K562 (cell line): ENCODE measurements around the gene OPHN1. TPM values are rescaled to one million over a fixed set of nuclear protein-coding genes. Genes with fewer than 3 reads are reported as not detected.

Experiments
- ATAC-seq: fragments of 200-7000 bp; cut with Tn5 transposase; 3 replicates; pipeline ENCODE4 v1.9.1; 2020; ENCODE audit warnings: moderate library complexity
- BruUV-seq: library from RNA; stranded (reverse); fragments of 400-500 nt; replicated peaks from 2 replicates; lab custom pipeline; 2021; lab: Mats Ljungman, UMichigan
- CTCF ChIA-PET: fragments of 300-600 bp; formaldehyde crosslinking; extraction: SDS; loops from one replicate; lab custom pipeline; 2021; ENCODE audit warnings: low intra/inter-chr PET ratio; lab: Yijun Ruan, JAX
- POLR2A ChIA-PET: fragments of 300-600, 350-650 bp; sonication (Branson Sonifier 250); formaldehyde crosslinking; extraction: SDS; loops from one replicate; lab custom pipeline; 2021; ENCODE audit warnings: antibody characterized with exemption, inconsistent platforms; lab: Yijun Ruan, JAX
- DNase-seq, 4 experiments: peaks; one replicate each; pipeline versions ENCODE4 v3.0.0 to v3.0.0-alpha.2; 2011 to 2018; ENCODE audit warnings: low spot score in 3 of 4, mixed read lengths in 3 of 4; ENCODE audit errors: extremely low read depth in 1 of 4
- FAIRE-seq: peaks from 2 replicates; lab custom pipeline; 2011; peaks lifted over from hg19 to GRCh38; lab: Jason Lieb, UNC
- H2AFZ ChIP-seq: 2 replicates; pipeline ENCODE4 v1.6.0; 2011; ENCODE audit warnings: low read depth, low read length, control low read depth, inconsistent platforms
- H3K27ac ChIP-seq: fragments of 200-600 bp; 3 replicates; pipeline ENCODE4 v1.8.0; 2011; ENCODE audit warnings: low read depth, mild to moderate bottlenecking, control low read depth, inconsistent platforms, low read length, moderate library complexity, mixed read lengths; ENCODE audit errors: extremely low read depth
- H3K27me3 ChIP-seq, 2 experiments: fragments of 300-600 bp in 1 of 2; 2 replicates in 1 of 2; 3 replicates in 1 of 2; pipeline versions ENCODE4 v1.6.0 to v1.8.0; 2011; ENCODE audit warnings: inconsistent platforms in 2 of 2, low read length in 2 of 2, mild to moderate bottlenecking in 1 of 2, mixed read lengths in 1 of 2, moderate library complexity in 1 of 2; ENCODE audit not compliant: control insufficient read depth in 2 of 2, insufficient read depth in 2 of 2
- H3K36me3 ChIP-seq: fragments of 300-600 bp; 3 replicates; pipeline ENCODE4 v1.8.0; 2011; ENCODE audit warnings: mild to moderate bottlenecking, low read length, inconsistent platforms; ENCODE audit not compliant: control insufficient read depth, insufficient read depth
- H3K4me1 ChIP-seq, 2 experiments: fragments of 200-600 bp in 1 of 2; replicated peaks in 1 of 2; 2 replicates in 1 of 2; 3 replicates in 1 of 2; pipeline versions ENCODE4 v1.5.1 to v1.8.0; 2011; ENCODE audit warnings: inconsistent platforms in 2 of 2, low read length in 2 of 2, mild to moderate bottlenecking in 1 of 2, mixed read lengths in 1 of 2, moderate library complexity in 1 of 2; ENCODE audit not compliant: control insufficient read depth in 2 of 2, insufficient read depth in 2 of 2
- H3K4me2 ChIP-seq: 2 replicates; pipeline ENCODE4 v1.6.1; 2011; ENCODE audit warnings: low read length, control low read depth, inconsistent platforms, mixed read lengths; ENCODE audit not compliant: insufficient read depth
- H3K4me3 ChIP-seq: fragments of 200-600 bp; sonication (generic), shearing (Covaris generic); 2 replicates; pipeline ENCODE4 v1.5.1; 2016; ENCODE audit warnings: control low read depth, inconsistent platforms
- H3K79me2 ChIP-seq: fragments of 200-600 bp; 3 replicates; pipeline ENCODE4 v1.8.0; 2011; ENCODE audit warnings: low read length, inconsistent platforms; ENCODE audit not compliant: control insufficient read depth, insufficient read depth
- H3K9ac ChIP-seq, 2 experiments: 2 replicates each; pipeline versions ENCODE4 v1.6.0 to v1.6.1; 2011; ENCODE audit warnings: low read depth in 2 of 2, low read length in 2 of 2, control low read depth in 1 of 2, inconsistent platforms in 1 of 2, mild to moderate bottlenecking in 1 of 2, mixed read lengths in 1 of 2; ENCODE audit not compliant: insufficient read depth in 1 of 2
- H3K9me1 ChIP-seq: one replicate; pipeline ENCODE4 v1.6.0; 2011; ENCODE audit warnings: inconsistent platforms, mild to moderate bottlenecking, low read length, moderate library complexity; ENCODE audit not compliant: control insufficient read depth, insufficient read depth
- H3K9me3 ChIP-seq: replicated peaks from 2 replicates; pipeline ENCODE4 v1.5.1; 2011; ENCODE audit warnings: low read depth, low read length, inconsistent platforms; ENCODE audit not compliant: control insufficient read depth, insufficient read depth
- H4K20me1 ChIP-seq: replicated peaks from 2 replicates; pipeline ENCODE4 v1.6.1; 2011; ENCODE audit warnings: low read length, inconsistent platforms, mixed read lengths; ENCODE audit not compliant: control insufficient read depth, insufficient read depth
- DPF2 ChIP-seq: fragments of 450-650 bp; IDR thresholded peaks from 2 replicates; pipeline ENCODE4 v1.6.1; 2016
- E2F3 ChIP-seq: fragments of 250-450 bp; sonication (Bioruptor Pico); IDR thresholded peaks from 2 replicates; pipeline ENCODE4 v1.4.0; 2020; ENCODE audit warnings: mild to moderate bottlenecking
- FOXK2 ChIP-seq, 2 experiments: fragments of 450-650 bp; IDR thresholded peaks in 1 of 2; conservative IDR thresholded peaks in 1 of 2; 2 replicates each; pipeline ENCODE4 v1.6.1; 2016; ENCODE audit warnings: low read depth in 2 of 2, mild to moderate bottlenecking in 1 of 2
- GATA2 ChIP-seq: sonication (generic); formaldehyde crosslinking; IDR thresholded peaks from 2 replicates; pipeline ENCODE4 v1.4.0; 2020; ENCODE audit warnings: mild to moderate bottlenecking, missing genetic modification reagents
- KLF6 ChIP-seq: fragments of 250-450 bp; sonication (Bioruptor Pico); IDR thresholded peaks from 2 replicates; pipeline ENCODE4 v1.4.0; 2020; ENCODE audit warnings: mild to moderate bottlenecking, moderate library complexity, borderline replicate concordance
- MED1 ChIP-seq: sonication (generic); formaldehyde crosslinking; IDR thresholded peaks from 2 replicates; pipeline ENCODE4 v1.8.1; 2023; ENCODE audit warnings: missing genetic modification reagents, borderline replicate concordance
- PRPF4 ChIP-seq: fragments of 200-400 bp; formaldehyde crosslinking; IDR thresholded peaks from one replicate; pipeline ENCODE4 v1.6.1; 2017; ENCODE audit warnings: low read length, low read depth, mild to moderate bottlenecking; ENCODE audit not compliant: insufficient read depth, poor library complexity, severe bottlenecking
- PTBP1 ChIP-seq: fragments of 200-400 bp; formaldehyde crosslinking; IDR thresholded peaks from 2 replicates; pipeline ENCODE4 v1.6.1; 2017; ENCODE audit warnings: low read depth, low read length
- SMARCA5 ChIP-seq: fragments of 450-650 bp; IDR thresholded peaks from 2 replicates; pipeline ENCODE4 v1.6.1; 2016
- TCF3 ChIP-seq: sonication (generic); formaldehyde crosslinking; IDR thresholded peaks from 2 replicates; pipeline ENCODE4 v1.4.0; 2020; ENCODE audit warnings: mild to moderate bottlenecking, missing genetic modification reagents
- WGBS: fragments of 100-300 bp; shearing (Covaris generic); methylation state at CpG from one replicate; pipeline ENCODE4 v1.1.6; 2016; ENCODE audit warnings: low coverage, mixed read lengths; ENCODE audit not compliant: insufficient coverage; ENCODE audit errors: missing lambda C conversion rate; 5-methylcytosine and 5-hydroxymethylcytosine counted together
- in situ Hi-C: fragments of 300-500 bp; cut with MboI; formaldehyde crosslinking; loops from 4 replicates; pipeline ENCODE4 v1.15.0; 2018; ENCODE audit warnings: inconsistent platforms, mixed read lengths
- intact Hi-C: fragments of 100-400 bp; cut with micrococcal nuclease; formaldehyde crosslinking; loops from 2 replicates; pipeline ENCODE4 v1.14.2; 2022
- polyA plus RNA-seq, 8 experiments: library from polyadenylated mRNA; depleted of rRNA in 4 of 8; stranded (reverse) in 5 of 8; unstranded in 3 of 8; fragments of >200 nt; fragmentation: Nextera tagmentation in 2 of 8; fragmentation: Illumina TruSeq in 1 of 8; extraction: Ambion mirVana in 2 of 8; extraction: Trizol in 1 of 8; gene quantifications; 2 replicates each; pipeline versions ENCODE4 v1.2.1 to v1.2.3, GENCODE V29; 2011 to 2014; ENCODE audit warnings: inconsistent platforms in 1 of 8, missing spikeins in 1 of 8
- total RNA-seq, 7 experiments: library from RNA; depleted of rRNA in 6 of 7; stranded (reverse); fragments of >200 nt in 6 of 7; fragmentation: Illumina TruSeq in 2 of 7; extraction: Trizol in 2 of 7; gene quantifications; 2 replicates each; pipeline versions ENCODE4 v1.2.1 to v1.2.3, GENCODE V29; 2011 to 2021; ENCODE audit warnings: low replicate concordance in 1 of 7
- TF ChIP-seq, protein P1 (sequence below): fragments of 250-450 bp; sonication (Bioruptor Pico); IDR thresholded peaks from 2 replicates; pipeline ENCODE4 v1.5.0; 2022; ENCODE audit warnings: mild to moderate bottlenecking
- TF ChIP-seq, protein P2 (sequence below): fragments of 450-650 bp; formaldehyde crosslinking; IDR thresholded peaks from 2 replicates; pipeline ENCODE4 v1.4.0; 2022; ENCODE audit warnings: mild to moderate bottlenecking, moderate library complexity
- TF ChIP-seq, protein P3 (sequence below), 3 experiments: fragments of 200-800 bp in 1 of 3; sonication (Bioruptor generic) in 1 of 3; sonication (generic) in 1 of 3; formaldehyde crosslinking in 1 of 3; IDR thresholded peaks; 2 replicates each; pipeline versions ENCODE4 v1.6.1 to v1.8.0; 2016 to 2022; ENCODE audit warnings: mild to moderate bottlenecking in 2 of 3, missing compliant biosample characterization in 2 of 3, missing genetic modification characterization in 2 of 3, missing genetic modification reagents in 1 of 3
- TF ChIP-seq, protein P4 (sequence below): fragments of 450-650 bp; IDR thresholded peaks from 2 replicates; pipeline ENCODE4 v1.6.1; 2018; ENCODE audit warnings: mild to moderate bottlenecking, low read depth; ENCODE audit not compliant: partially characterized antibody

The OPHN1 gene
- total and polyA plus RNA-seq, 9 of the 15 experiments (the other 6 are each of a cell fraction or from before 2014, with no cell fraction given): 0.28 to 1.8 (median 1.0) TPM

DNA sequence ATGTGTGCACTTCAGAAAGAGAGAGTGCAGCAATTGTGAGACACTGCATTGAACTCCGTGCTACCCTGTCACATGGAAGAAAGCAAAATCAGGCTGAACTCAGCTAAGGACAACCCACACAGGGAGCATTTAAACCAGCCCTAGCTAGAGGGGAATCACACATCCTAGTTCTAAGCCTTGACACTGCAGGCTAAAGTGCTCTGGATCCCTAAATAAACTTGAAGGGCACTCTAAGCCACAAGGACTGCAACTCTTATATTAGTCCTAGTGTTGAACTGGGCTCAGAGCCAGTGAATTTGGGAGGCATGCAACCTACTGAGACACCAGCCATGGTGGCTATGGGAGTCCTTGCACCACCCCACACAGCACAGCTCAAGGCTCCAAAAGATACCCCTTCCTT lies 311.9 kb downstream of the OPHN1 start:
- H3K4me3 ChIP-seq: no peak overlapping the region
- WGBS: 0% methylated on average over 1 of the region's 1 CpG
- no peak for FAIRE-seq

More for the DNA sequence above, 311.9 kb downstream of the OPHN1 start:
- Histone ChIP-seq H3K9me1 (no peaks in the 10 kb centered on the region), H3K27ac (no peak overlapping the region), H3K27me3 (no peaks in the 10 kb centered on the region), H3K9me3 (no peaks in the 10 kb centered on the region), H4K20me1 (no peaks in the 10 kb centered on the region), H2AFZ (no peak overlapping the region), H3K4me2 (no peak overlapping the region), H3K36me3 (no peaks in the 10 kb centered on the region), H3K9ac (no peak overlapping the region), H3K4me1 (no peaks in the 10 kb centered on the region), H3K79me2 (no peaks in the 10 kb centered on the region)
- TF ChIP-seq, protein P1, sequence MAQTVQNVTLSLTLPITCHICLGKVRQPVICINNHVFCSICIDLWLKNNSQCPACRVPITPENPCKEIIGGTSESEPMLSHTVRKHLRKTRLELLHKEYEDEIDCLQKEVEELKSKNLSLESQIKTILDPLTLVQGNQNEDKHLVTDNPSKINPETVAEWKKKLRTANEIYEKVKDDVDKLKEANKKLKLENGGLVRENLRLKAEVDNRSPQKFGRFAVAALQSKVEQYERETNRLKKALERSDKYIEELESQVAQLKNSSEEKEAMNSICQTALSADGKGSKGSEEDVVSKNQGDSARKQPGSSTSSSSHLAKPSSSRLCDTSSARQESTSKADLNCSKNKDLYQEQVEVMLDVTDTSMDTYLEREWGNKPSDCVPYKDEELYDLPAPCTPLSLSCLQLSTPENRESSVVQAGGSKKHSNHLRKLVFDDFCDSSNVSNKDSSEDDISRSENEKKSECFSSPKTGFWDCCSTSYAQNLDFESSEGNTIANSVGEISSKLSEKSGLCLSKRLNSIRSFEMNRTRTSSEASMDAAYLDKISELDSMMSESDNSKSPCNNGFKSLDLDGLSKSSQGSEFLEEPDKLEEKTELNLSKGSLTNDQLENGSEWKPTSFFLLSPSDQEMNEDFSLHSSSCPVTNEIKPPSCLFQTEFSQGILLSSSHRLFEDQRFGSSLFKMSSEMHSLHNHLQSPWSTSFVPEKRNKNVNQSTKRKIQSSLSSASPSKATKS (CRISPR knock-in tag): no peak
- TF ChIP-seq MED1 (CRISPR knock-in tag) (no peak), FOXK2 (conservative IDR thresholded peaks at IDR 0.05 in 1 of 2, IDR thresholded peaks at IDR 0.05 in 1 of 2; ENCODE audit: low read depth in 2 of 2) (no peak), SMARCA5 (no peak), PRPF4 (no peak), DPF2 (no peak), GATA2 (CRISPR knock-in tag) (no peak), PTBP1 (no peak), TCF3 (no peak), E2F3 (CRISPR knock-in tag) (no peak), KLF6 (CRISPR knock-in tag) (no peak)
- TF ChIP-seq, protein P2, sequence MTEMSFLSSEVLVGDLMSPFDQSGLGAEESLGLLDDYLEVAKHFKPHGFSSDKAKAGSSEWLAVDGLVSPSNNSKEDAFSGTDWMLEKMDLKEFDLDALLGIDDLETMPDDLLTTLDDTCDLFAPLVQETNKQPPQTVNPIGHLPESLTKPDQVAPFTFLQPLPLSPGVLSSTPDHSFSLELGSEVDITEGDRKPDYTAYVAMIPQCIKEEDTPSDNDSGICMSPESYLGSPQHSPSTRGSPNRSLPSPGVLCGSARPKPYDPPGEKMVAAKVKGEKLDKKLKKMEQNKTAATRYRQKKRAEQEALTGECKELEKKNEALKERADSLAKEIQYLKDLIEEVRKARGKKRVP (CRISPR knock-in tag): no peak
- TF ChIP-seq, protein P3, sequence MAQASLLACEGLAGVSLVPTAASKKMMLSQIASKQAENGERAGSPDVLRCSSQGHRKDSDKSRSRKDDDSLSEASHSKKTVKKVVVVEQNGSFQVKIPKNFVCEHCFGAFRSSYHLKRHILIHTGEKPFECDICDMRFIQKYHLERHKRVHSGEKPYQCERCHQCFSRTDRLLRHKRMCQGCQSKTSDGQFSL (CRISPR knock-in tag; IDR thresholded peaks at IDR 0.05): no peak
- TF ChIP-seq, protein P3 (tag; IDR thresholded peaks at IDR 0.05): no peak
- TF ChIP-seq, protein P4, sequence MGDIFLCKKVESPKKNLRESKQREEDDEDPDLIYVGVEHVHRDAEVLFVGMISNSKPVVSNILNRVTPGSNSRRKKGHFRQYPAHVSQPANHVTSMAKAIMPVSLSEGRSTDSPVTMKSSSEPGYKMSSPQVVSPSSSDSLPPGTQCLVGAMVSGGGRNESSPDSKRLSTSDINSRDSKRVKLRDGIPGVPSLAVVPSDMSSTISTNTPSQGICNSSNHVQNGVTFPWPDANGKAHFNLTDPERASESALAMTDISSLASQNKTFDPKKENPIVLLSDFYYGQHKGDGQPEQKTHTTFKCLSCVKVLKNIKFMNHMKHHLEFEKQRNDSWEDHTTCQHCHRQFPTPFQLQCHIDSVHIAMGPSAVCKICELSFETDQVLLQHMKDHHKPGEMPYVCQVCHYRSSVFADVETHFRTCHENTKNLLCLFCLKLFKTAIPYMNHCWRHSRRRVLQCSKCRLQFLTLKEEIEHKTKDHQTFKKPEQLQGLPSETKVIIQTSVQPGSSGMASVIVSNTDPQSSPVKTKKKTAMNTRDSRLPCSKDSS: no peak
- CTCF ChIA-PET: no interaction called here
- no TSS peak for BruUV-seq
- ATAC-seq: no peak
- in situ Hi-C loops: no loop called here
- no peak for DNase-seq
- intact Hi-C loops: no loop called here
- POLR2A ChIA-PET: no interaction called here
